Activated CD8-positive, alpha-beta T cell treated with anti-CD3 and anti-CD28 coated beads for 36 hours (primary cell): ENCODE data around the gene ATAD2B. TPM values are rescaled to one million over a fixed set of nuclear protein-coding genes. Genes with fewer than 3 reads are reported as not detected.

Experiments
- ATAC-seq: fragments of 200-7000 bp; cut with Tn5 transposase; one replicate; pipeline ENCODE4 v1.10.0; 2021; ENCODE audit warnings: mild to moderate bottlenecking, moderate library complexity
- CTCF ChIA-PET: fragments of 350-600 bp; sonication (Branson Sonifier 250); formaldehyde crosslinking; loops from one replicate; lab custom pipeline; 2021; ENCODE audit warnings: antibody characterized with exemption; lab: Charles Lee
- POLR2A ChIA-PET: fragments of 350-600 bp; sonication (Branson Sonifier 250); formaldehyde crosslinking; loops from one replicate; lab custom pipeline; 2021; ENCODE audit warnings: antibody characterized with exemption; lab: Charles Lee
- DNase-seq: peaks from one replicate; pipeline ENCODE4 v3.0.0-alpha.2; 2020
- H3K27ac Mint-ChIP-seq: one replicate; pipeline ENCODE4 v1.8.0; 2021; ENCODE audit warnings: mild to moderate bottlenecking, mixed read lengths
- H3K27me3 Mint-ChIP-seq: one replicate; pipeline ENCODE4 v1.8.0; 2021; ENCODE audit warnings: mixed read lengths
- H3K36me3 Mint-ChIP-seq: one replicate; pipeline ENCODE4 v1.8.0; 2021; ENCODE audit warnings: low read depth, mixed read lengths
- H3K4me1 Mint-ChIP-seq: one replicate; pipeline ENCODE4 v1.8.0; 2021; ENCODE audit warnings: low read depth, mixed read lengths
- H3K4me3 Mint-ChIP-seq: one replicate; pipeline ENCODE4 v1.8.0; 2021; ENCODE audit warnings: mild to moderate bottlenecking, moderate library complexity, mixed read lengths
- H3K9me3 Mint-ChIP-seq: one replicate; pipeline ENCODE4 v1.8.0; 2021; ENCODE audit warnings: mixed read lengths
- CTCF ChIP-seq: fragments of 200-600 bp; IDR thresholded peaks from one replicate; pipeline ENCODE4 v1.8.0; 2022; ENCODE audit warnings: antibody characterized with exemption, mild to moderate bottlenecking
- intact Hi-C: fragments of 100-400 bp; cut with micrococcal nuclease; formaldehyde crosslinking; loops from one replicate; pipeline ENCODE4 v1.10.0; 2022
- total RNA-seq, 2 experiments: library from RNA; stranded (reverse); gene quantifications; one replicate each; pipeline ENCODE4 v1.2.3, GENCODE V29; 2021

Gene ATAD2B
- total RNA-seq, 2 experiments from 2014 or later, result 12.5 to 13.2 TPM

DNA sequence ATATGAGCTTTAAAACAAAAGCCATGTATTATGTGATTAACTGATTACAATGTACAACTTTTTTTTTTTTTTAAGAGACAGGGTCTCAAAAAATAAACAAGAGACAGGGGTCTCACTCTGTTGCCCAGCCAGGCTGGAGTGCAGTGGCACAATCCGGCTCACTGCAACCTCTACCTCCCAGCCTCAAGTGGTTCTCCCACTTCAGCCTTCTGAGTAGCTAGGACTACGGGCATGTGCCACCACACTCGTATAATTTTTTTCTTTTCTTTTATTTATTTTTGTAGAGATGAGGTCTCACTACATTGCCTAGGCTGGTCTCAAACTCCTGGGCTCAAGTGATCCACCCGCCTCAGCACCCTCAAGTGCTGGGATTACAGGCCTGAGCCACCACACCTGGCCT is 103.1 kb downstream of the ATAD2B start:
- no peaks in the 10 kb centered on the region for H3K36me3 Mint-ChIP-seq
- intact Hi-C loops, result loop anchor here (5.0 to 10.0 kb wide), 2 partner anchors 91 to 258 kb away; partner anchors contain the start of gene TP53I3
- CTCF ChIA-PET, result interaction anchor here (0.6 to 6.8 kb wide), 23 partner anchors 9 to 360 kb away, joined by 3 to 76 read pairs (median 4); partner anchors contain the start of genes ATAD2B, SF3B6, TP53I3 and UBXN2A
- no peak overlapping the region for H3K4me3 Mint-ChIP-seq
- DNase-seq (no peak), ATAC-seq (no peak)
- POLR2A ChIA-PET, result interaction anchor here (0.6 kb wide), 1 partner anchor 20 kb away, joined by 6 read pairs; no protein-coding TSS in a partner anchor
- TF ChIP-seq CTCF, result no peak
- no peak overlapping the region for H3K27ac Mint-ChIP-seq
- H3K4me1 Mint-ChIP-seq, result peaks cover 14% of the 10 kb centered on the region
- H3K27me3 Mint-ChIP-seq, result no peaks in the 10 kb centered on the region
- H3K9me3 Mint-ChIP-seq, result no peaks in the 10 kb centered on the region

DNA sequence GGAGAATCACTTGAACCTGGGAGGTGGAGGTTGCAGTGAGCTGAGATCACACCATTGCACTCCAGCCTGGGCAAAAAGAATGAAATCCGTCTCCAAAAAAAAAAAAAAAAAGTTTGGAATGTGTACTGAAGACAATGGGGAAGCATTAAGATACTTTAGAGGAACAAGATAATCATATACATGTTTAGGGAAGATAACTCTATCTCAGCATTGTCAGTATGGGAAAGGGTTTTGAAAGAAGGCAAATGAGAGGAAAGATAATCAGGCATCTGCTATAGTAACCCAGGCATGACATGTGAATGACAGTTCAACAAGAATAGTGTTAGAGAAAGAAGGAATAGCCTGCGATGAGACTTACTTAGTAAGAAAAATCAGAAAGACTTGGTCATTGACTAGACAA is 112.0 kb downstream of the ATAD2B start:
- H3K4me3 Mint-ChIP-seq, result no peak overlapping the region
- ChIA-PET CTCF (interaction anchor here (1.0 kb wide), 1 partner anchor 10 kb away, joined by 5 read pairs; no protein-coding TSS in a partner anchor), POLR2A (no interaction called here)
- no peaks in the 10 kb centered on the region for H3K9me3 Mint-ChIP-seq
- no peaks in the 10 kb centered on the region for H3K27me3 Mint-ChIP-seq
- no peak overlapping the region for H3K27ac Mint-ChIP-seq
- ATAC-seq, result no peak
- peaks cover 4% of the 10 kb centered on the region for H3K36me3 Mint-ChIP-seq
- intact Hi-C loops, result no loop called here
- TF ChIP-seq CTCF, result no peak
- no peak for DNase-seq
- no peaks in the 10 kb centered on the region for H3K4me1 Mint-ChIP-seq

- ChIA-PET CTCF (no interaction called here), POLR2A (no interaction called here)
- Mint-ChIP-seq H3K4me1 (no peaks in the 10 kb centered on the region), H3K27me3 (no peaks in the 10 kb centered on the region), H3K36me3 (peaks cover 6% of the 10 kb centered on the region), H3K9me3 (no peaks in the 10 kb centered on the region), H3K4me3 (no peak overlapping the region), H3K27ac (no peak overlapping the region)
- TF ChIP-seq CTCF, result no peak
- ATAC-seq (no peak), DNase-seq (no peak)
- intact Hi-C loops, result no loop called here
Observed at GRCh38 chr2:23813438-23813837, 113.5 kb downstream of the ATAD2B start.

GRCh38 chr2:23809150-23809549 is 117.8 kb downstream of the ATAD2B start:
- TF ChIP-seq CTCF, result no peak
- H3K9me3 Mint-ChIP-seq, result no peaks in the 10 kb centered on the region
- no peaks in the 10 kb centered on the region for H3K27me3 Mint-ChIP-seq
- ATAC-seq (no peak), DNase-seq (no peak)
- no peaks in the 10 kb centered on the region for H3K4me1 Mint-ChIP-seq
- no peak overlapping the region for H3K27ac Mint-ChIP-seq
- no peak overlapping the region for H3K4me3 Mint-ChIP-seq
- peaks cover 9% of the 10 kb centered on the region for H3K36me3 Mint-ChIP-seq
- ChIA-PET POLR2A (no interaction called here), CTCF (no interaction called here)
- intact Hi-C loops, result no loop called here

DNA sequence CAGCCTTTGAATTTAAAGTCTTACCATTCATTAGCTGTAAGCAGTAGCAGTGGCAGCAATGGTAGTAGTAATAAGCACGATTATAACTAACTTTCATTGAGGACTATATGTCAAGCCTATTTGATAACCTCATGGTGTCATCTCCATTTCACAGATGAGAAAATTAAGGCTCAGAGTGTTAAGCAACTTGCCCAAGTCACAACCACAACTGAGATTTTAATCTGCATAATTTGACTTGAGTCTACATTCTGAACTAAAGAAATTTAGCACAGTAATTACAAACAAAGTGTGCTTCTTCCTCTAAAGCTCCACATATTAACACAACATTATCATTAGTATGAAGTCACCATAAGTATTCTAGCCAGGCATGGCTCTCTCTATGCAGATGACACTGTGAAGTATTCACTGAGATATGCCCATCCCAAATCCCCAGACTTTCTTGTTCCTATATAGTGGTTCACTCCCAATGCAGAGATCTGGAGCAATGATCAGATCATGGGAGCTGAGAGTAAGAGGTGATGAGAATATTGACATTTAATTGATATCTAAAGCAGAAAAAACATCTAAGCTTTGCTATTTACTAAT is 120.2 kb downstream of the ATAD2B start:
- ChIA-PET POLR2A (no interaction called here), CTCF (interaction anchor here (1.7 kb wide), 1 partner anchor 18 kb away, joined by 11 read pairs; no protein-coding TSS in a partner anchor)
- Mint-ChIP-seq H3K4me3 (no peak overlapping the region), H3K4me1 (no peaks in the 10 kb centered on the region), H3K36me3 (peaks cover 9% of the 10 kb centered on the region), H3K27ac (no peak overlapping the region), H3K27me3 (no peaks in the 10 kb centered on the region), H3K9me3 (no peaks in the 10 kb centered on the region)
- DNase-seq (no peak), ATAC-seq (no peak)
- intact Hi-C loops, result no loop called here
- TF ChIP-seq CTCF, result no peak
